Measurements from ENCODE around the gene NINJ2.

GRCh38 chr12:604956-605355, 58.3 kb downstream of the NINJ2 start:
- TF ChIP-seq CTCF (conservative IDR thresholded peaks at IDR 0.05) (no peak), ZFX (IDR thresholded peaks at IDR 0.05) (no peak)
